GM03348 (cell line): ENCODE measurements around the gene NPB.

Experiments
- DNase-seq: peaks from one replicate; pipeline ENCODE4 v3.0.0; 2012; ENCODE audit warnings: low spot score

Gene NPB

GRCh38 chr17:81869221-81870130 is 32.6 kb upstream of the NPB start:
- DNase-seq, result peak; percentile 61

- DNase-seq, result peak; percentile 67
These were observed 31.7 kb upstream of the NPB start for GRCh38 chr17:81870131-81870980.

- DNase-seq, result no peak
These were observed 31.1 kb upstream of the NPB start, which contains the start of gene ARHGDIA for GRCh38 chr17:81870981-81871386. Gene ARHGDIA (minus strand): TSS chr17:81871337. CDS start chr17:81869930, 1,407 bp downstream.

GRCh38 chr17:81871387-81872230 is 30.4 kb upstream of the NPB start:
- DNase-seq, result peak; percentile 99

- DNase-seq, result no peak
These were observed 24.5 kb upstream of the NPB start for GRCh38 chr17:81877569-81877968.

GRCh38 chr17:81878294-81878693 is 23.7 kb upstream of the NPB start:
- no peak for DNase-seq

- no peak for DNase-seq
These were observed 22.9 kb upstream of the NPB start for GRCh38 chr17:81879121-81879520.

- no peak for DNase-seq
These were observed 17.5 kb upstream of the NPB start for GRCh38 chr17:81884520-81884919.

- no peak for DNase-seq
These were observed 17.1 kb upstream of the NPB start for GRCh38 chr17:81884968-81885367.

- no peak for DNase-seq
These were observed 16.6 kb upstream of the NPB start for GRCh38 chr17:81885454-81885853.

GRCh38 chr17:81885869-81886548 is 16.0 kb upstream of the NPB start:
- DNase-seq, result no peak

GRCh38 chr17:81888105-81888987 is 13.7 kb upstream of the NPB start:
- DNase-seq, result no peak

GRCh38 chr17:81888988-81889595 is 12.9 kb upstream of the NPB start:
- DNase-seq, result no peak

GRCh38 chr17:81889602-81890001 is 12.4 kb upstream of the NPB start:
- no peak for DNase-seq

GRCh38 chr17:81890447-81891302 is 11.4 kb upstream of the NPB start:
- DNase-seq, result peak; percentile 29

- no peak for DNase-seq
These were observed 10.8 kb upstream of the NPB start for GRCh38 chr17:81891303-81891552.

- DNase-seq, result no peak
These were observed 6.6 kb upstream of the NPB start for GRCh38 chr17:81895400-81895799.

- DNase-seq, result peak; percentile 73
These were observed 3.8 kb upstream of the NPB start for GRCh38 chr17:81898029-81898866.
